ENCODE results near the gene MCRS1. TPM values are rescaled to one million over a fixed set of nuclear protein-coding genes. Genes with fewer than 3 reads are reported as not detected.
A peak's percentile ranks its signal among the peaks of the same experiment; 100 is the strongest.

MCRS1 gene
- total RNA-seq, 1 experiment from 2014 or later: 86.8 TPM

- POLR2A ChIA-PET (ENCODE audit: unreplicated experiment): interaction anchor here (0.5 to 0.6 kb wide), 2 partner anchors 9 to 272 kb away, joined by 5 to 8 read pairs; no protein-coding TSS in a partner anchor
- peak within 1 kb of the TSS; percentile 84 for H3K4me2 ChIP-seq (ENCODE audit: low read length)
- H3K27ac ChIP-seq (ENCODE audit: low read length): no peak within 1 kb of the TSS
- no peaks in the 10 kb centered on the region for H3K79me2 ChIP-seq (ENCODE audit: low read length)
- peak; percentile 69 for DNase-seq
- H3K4me3 ChIP-seq (ENCODE audit: low read length): peak within 1 kb of the TSS; percentile 63
- no peak for TF ChIP-seq EZH2phosphoT487 (IDR thresholded peaks at IDR 0.05; ENCODE audit: borderline replicate concordance, low read length)
- TF ChIP-seq CTCF (conservative IDR thresholded peaks at IDR 0.05; ENCODE audit: low read depth, low read length): no peak
- TF ChIP-seq EZH2 (IDR thresholded peaks at IDR 0.05; ENCODE audit: low read length, unreplicated experiment): no peak
- no peaks in the 10 kb centered on the region for H4K20me1 ChIP-seq (ENCODE audit: low read length)
- H3K9me3 ChIP-seq (ENCODE audit: low read length): no peaks in the 10 kb centered on the region
- H3K36me3 ChIP-seq (ENCODE audit: low read depth, low read length): no peaks in the 10 kb centered on the region
- H3F3A ChIP-seq (ENCODE audit: low read length, unreplicated experiment): peaks cover 4% of the 10 kb centered on the region
- no peak within 1 kb of the TSS for H3K9ac ChIP-seq (ENCODE audit: low read length)
- H3K27me3 ChIP-seq (ENCODE audit: low read length): peaks cover 11% of the 10 kb centered on the region; the same call in 1 of the 2 replicates
- peak within 1 kb of the TSS; percentile 67 for H2AFZ ChIP-seq (ENCODE audit: low read length)
- CTCF ChIA-PET: interaction anchor here (0.6 kb wide), 2 partner anchors 192 to 241 kb away, joined by 3 to 4 read pairs; no protein-coding TSS in a partner anchor
- peaks cover 30% of the 10 kb centered on the region for H3K4me1 ChIP-seq (ENCODE audit: insufficient read depth, low read length)
- no TSS peak for BruUV-seq (replicated peaks)
- ATAC-seq: peak; percentile 70
- no peaks in the 10 kb centered on the region for H3K9me2 ChIP-seq (replicated peaks; ENCODE audit: low read length)
- intact Hi-C loops (cut with micrococcal nuclease): no loop called here
These were observed 29.2 kb downstream of the MCRS1 start, which contains the start of gene KCNH3 for GRCh38 chr12:49538510-49539403. KCNH3 (plus strand) TSS chr12:49539030; CDS start chr12:49539417, 387 bp downstream.

- Histone ChIP-seq H3K27me3 (ENCODE audit: low read length) (peaks cover 11% of the 10 kb centered on the region; the same call in 1 of the 2 replicates), H3K4me1 (ENCODE audit: insufficient read depth, low read length) (peaks cover 30% of the 10 kb centered on the region), H3K79me2 (ENCODE audit: low read length) (no peaks in the 10 kb centered on the region), H3F3A (ENCODE audit: low read length, unreplicated experiment) (peaks cover 4% of the 10 kb centered on the region), H3K9me3 (ENCODE audit: low read length) (no peaks in the 10 kb centered on the region), H3K36me3 (ENCODE audit: low read depth, low read length) (no peaks in the 10 kb centered on the region), H4K20me1 (ENCODE audit: low read length) (no peaks in the 10 kb centered on the region), H2AFZ (ENCODE audit: low read length) (peak overlapping the region; percentile 67), H3K4me2 (ENCODE audit: low read length) (peak overlapping the region; percentile 84), H3K27ac (ENCODE audit: low read length) (no peak overlapping the region), H3K9ac (ENCODE audit: low read length) (no peak overlapping the region), H3K4me3 (ENCODE audit: low read length) (peak overlapping the region; percentile 63), H3K9me2 (replicated peaks; ENCODE audit: low read length) (no peaks in the 10 kb centered on the region)
- peak; percentile 51; the same call in 1 of the 2 replicates for TF ChIP-seq EZH2phosphoT487 (IDR thresholded peaks at IDR 0.05; ENCODE audit: borderline replicate concordance, low read length)
- peak; percentile 64 for TF ChIP-seq EZH2 (IDR thresholded peaks at IDR 0.05; ENCODE audit: low read length, unreplicated experiment)
- no peak for TF ChIP-seq CTCF (conservative IDR thresholded peaks at IDR 0.05; ENCODE audit: low read depth, low read length)
- POLR2A ChIA-PET (ENCODE audit: unreplicated experiment): interaction anchor here (0.5 to 0.6 kb wide), 2 partner anchors 8 to 272 kb away, joined by 5 to 8 read pairs; no protein-coding TSS in a partner anchor
- CTCF ChIA-PET: interaction anchor here (0.6 kb wide), 2 partner anchors 192 to 241 kb away, joined by 3 to 4 read pairs; no protein-coding TSS in a partner anchor
- DNase-seq (peak; percentile 15), ATAC-seq (peak; percentile 23)
- BruUV-seq (replicated peaks): no TSS peak
- intact Hi-C loops (cut with micrococcal nuclease): no loop called here
These were observed 30.0 kb downstream of the MCRS1 start for GRCh38 chr12:49537752-49538509.

Data from PC-3 (cell line).